ENCODE results near the gene FKBP4. TPM values are rescaled to one million over a fixed set of nuclear protein-coding genes. Genes with fewer than 3 reads are reported as not detected.

FKBP4 gene
- total and polyA plus RNA-seq, 2 of the 13 experiments (the other 11 are each of a cell fraction or from before 2014, with no cell fraction given) = 25.7 to 66.1 TPM

DNA sequence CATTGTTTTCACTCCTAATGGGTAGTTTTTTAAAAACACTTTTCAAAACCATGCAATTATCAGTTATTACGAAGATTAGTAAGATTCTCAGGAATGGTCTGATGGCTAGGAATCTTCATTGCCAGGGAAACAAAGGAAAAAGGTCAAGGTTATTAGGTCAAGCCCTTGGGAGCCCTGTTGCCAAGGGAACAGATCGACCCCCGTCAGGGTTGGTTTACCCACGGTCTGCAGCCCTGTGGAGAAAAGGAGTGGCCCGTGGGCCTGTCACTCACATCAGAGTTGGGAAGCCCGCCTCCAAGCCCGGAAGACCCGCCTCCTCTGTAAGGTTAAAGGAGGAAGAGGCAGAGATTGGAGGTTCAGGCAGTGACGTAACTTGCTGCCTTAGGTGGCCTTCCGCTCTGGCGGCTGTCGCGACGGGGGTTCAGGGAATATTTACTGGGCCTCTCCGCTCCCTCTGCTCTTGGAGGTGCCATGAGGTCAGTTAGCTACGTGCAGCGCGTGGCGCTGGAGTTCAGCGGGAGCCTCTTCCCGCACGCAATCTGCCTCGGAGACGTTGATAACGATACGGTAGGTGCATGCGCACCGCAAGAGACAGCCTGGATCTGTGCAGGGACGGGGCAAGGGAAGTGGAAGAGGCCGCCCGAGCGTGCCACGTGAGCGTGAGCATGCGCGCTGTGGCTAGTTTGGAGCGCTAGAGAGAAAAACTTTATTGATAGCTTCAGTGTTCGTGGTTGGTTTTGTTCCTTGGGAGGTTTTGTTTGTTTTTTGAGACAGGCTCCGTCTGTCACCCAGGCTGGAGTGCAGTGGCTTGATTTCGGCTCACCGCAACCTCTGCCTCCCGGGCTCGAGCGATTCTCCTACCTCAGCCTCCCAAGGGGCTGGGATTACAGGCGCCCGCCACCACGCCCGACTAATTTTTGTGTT lies 17.8 kb downstream of the FKBP4 start, which contains the start of gene ITFG2 (continued):
- peak; percentile 100 for TF ChIP-seq DMAP1 (CRISPR knock-in tag; IDR thresholded peaks at IDR 0.05)
- TF ChIP-seq ZNF878 (CRISPR knock-in tag; IDR thresholded peaks at IDR 0.05) = peak; percentile 70; the same call in 1 of the 2 replicates
- TF ChIP-seq ZNF777 (CRISPR knock-in tag; IDR thresholded peaks at IDR 0.05) = peak; percentile 63; the same call in 1 of the 2 replicates
- 0 out of 2 replicates have a peak, but pooled peaks have one; percentile 68 for TF ChIP-seq ZIK1 (CRISPR knock-in tag; IDR thresholded peaks at IDR 0.05; ENCODE audit: borderline replicate concordance, low read depth)
- TF ChIP-seq SP140L (CRISPR knock-in tag; IDR thresholded peaks at IDR 0.05; ENCODE audit: borderline replicate concordance) = no peak
- peak; percentile 76; the same call in 1 of the 2 replicates for TF ChIP-seq ERF (CRISPR knock-in tag; IDR thresholded peaks at IDR 0.05)
- peak; percentile 99 for TF ChIP-seq ZFY (CRISPR knock-in tag; IDR thresholded peaks at IDR 0.05)
- TF ChIP-seq, protein P1, sequence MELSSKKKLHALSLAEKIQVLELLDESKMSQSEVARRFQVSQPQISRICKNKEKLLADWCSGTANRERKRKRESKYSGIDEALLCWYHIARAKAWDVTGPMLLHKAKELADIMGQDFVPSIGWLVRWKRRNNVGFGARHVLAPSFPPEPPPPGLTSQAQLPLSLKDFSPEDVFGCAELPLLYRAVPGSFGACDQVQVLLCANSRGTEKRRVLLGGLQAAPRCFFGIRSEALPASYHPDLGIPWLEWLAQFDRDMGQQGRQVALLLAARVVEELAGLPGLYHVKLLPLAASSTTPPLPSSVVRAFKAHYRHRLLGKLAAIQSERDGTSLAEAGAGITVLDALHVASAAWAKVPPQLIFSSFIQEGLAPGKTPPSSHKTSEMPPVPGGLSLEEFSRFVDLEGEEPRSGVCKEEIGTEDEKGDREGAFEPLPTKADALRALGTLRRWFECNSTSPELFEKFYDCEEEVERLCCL (CRISPR knock-in tag; IDR thresholded peaks at IDR 0.05; ENCODE audit: borderline replicate concordance) = peak; percentile 95
- peak; percentile 93 for TF ChIP-seq ATF1 (CRISPR knock-in tag; IDR thresholded peaks at IDR 0.05)
- TF ChIP-seq PCBP2 (optimal IDR thresholded peaks at IDR 0.05; ENCODE audit: low read depth, low read length, poor library complexity, severe bottlenecking) = no peak
- no peak for TF ChIP-seq ZNF547 (CRISPR knock-in tag; IDR thresholded peaks at IDR 0.05)
- TF ChIP-seq, protein P2, sequence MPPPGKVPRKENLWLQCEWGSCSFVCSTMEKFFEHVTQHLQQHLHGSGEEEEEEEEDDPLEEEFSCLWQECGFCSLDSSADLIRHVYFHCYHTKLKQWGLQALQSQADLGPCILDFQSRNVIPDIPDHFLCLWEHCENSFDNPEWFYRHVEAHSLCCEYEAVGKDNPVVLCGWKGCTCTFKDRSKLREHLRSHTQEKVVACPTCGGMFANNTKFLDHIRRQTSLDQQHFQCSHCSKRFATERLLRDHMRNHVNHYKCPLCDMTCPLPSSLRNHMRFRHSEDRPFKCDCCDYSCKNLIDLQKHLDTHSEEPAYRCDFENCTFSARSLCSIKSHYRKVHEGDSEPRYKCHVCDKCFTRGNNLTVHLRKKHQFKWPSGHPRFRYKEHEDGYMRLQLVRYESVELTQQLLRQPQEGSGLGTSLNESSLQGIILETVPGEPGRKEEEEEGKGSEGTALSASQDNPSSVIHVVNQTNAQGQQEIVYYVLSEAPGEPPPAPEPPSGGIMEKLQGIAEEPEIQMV (CRISPR knock-in tag; IDR thresholded peaks at IDR 0.05; ENCODE audit: low read depth) = peak; percentile 93; the same call in 1 of the 2 replicates
- TF ChIP-seq, protein P3, sequence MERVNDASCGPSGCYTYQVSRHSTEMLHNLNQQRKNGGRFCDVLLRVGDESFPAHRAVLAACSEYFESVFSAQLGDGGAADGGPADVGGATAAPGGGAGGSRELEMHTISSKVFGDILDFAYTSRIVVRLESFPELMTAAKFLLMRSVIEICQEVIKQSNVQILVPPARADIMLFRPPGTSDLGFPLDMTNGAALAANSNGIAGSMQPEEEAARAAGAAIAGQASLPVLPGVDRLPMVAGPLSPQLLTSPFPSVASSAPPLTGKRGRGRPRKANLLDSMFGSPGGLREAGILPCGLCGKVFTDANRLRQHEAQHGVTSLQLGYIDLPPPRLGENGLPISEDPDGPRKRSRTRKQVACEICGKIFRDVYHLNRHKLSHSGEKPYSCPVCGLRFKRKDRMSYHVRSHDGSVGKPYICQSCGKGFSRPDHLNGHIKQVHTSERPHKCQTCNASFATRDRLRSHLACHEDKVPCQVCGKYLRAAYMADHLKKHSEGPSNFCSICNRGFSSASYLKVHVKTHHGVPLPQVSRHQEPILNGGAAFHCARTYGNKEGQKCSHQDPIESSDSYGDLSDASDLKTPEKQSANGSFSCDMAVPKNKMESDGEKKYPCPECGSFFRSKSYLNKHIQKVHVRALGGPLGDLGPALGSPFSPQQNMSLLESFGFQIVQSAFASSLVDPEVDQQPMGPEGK (CRISPR knock-in tag; IDR thresholded peaks at IDR 0.05) = peak; percentile 51; the same call in 1 of the 2 replicates
- TF ChIP-seq, protein P4, sequence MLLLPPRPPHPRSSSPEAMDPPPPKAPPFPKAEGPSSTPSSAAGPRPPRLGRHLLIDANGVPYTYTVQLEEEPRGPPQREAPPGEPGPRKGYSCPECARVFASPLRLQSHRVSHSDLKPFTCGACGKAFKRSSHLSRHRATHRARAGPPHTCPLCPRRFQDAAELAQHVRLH (CRISPR knock-in tag; IDR thresholded peaks at IDR 0.05; ENCODE audit: borderline replicate concordance, low read depth) = peak; percentile 81; the same call in 1 of the 2 replicates
- TF ChIP-seq SRF (IDR thresholded peaks at IDR 0.05; ENCODE audit: low read depth, low read length) = peak; percentile 74; the same call in 1 of the 2 replicates
- no peak for TF ChIP-seq MBNL3 (CRISPR knock-in tag; conservative IDR thresholded peaks at IDR 0.05)
- no peak for TF ChIP-seq ZNF652 (CRISPR knock-in tag; IDR thresholded peaks at IDR 0.05; ENCODE audit: borderline replicate concordance, low read depth)
- TF ChIP-seq, protein P5, sequence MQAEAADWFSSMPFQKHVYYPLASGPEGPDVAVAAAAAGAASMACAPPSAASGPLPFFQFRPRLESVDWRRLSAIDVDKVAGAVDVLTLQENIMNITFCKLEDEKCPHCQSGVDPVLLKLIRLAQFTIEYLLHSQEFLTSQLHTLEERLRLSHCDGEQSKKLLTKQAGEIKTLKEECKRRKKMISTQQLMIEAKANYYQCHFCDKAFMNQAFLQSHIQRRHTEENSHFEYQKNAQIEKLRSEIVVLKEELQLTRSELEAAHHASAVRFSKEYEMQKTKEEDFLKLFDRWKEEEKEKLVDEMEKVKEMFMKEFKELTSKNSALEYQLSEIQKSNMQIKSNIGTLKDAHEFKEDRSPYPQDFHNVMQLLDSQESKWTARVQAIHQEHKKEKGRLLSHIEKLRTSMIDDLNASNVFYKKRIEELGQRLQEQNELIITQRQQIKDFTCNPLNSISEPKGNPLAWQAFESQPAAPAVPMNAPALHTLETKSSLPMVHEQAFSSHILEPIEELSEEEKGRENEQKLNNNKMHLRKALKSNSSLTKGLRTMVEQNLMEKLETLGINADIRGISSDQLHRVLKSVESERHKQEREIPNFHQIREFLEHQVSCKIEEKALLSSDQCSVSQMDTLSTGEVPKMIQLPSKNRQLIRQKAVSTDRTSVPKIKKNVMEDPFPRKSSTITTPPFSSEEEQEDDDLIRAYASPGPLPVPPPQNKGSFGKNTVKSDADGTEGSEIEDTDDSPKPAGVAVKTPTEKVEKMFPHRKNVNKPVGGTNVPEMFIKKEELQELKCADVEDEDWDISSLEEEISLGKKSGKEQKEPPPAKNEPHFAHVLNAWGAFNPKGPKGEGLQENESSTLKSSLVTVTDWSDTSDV (CRISPR knock-in tag; IDR thresholded peaks at IDR 0.05) = 0 out of 2 replicates have a peak, but pooled peaks have one; percentile 43
- peak; percentile 77 for TF ChIP-seq TGIF2 (CRISPR knock-in tag; IDR thresholded peaks at IDR 0.05)
- TF ChIP-seq XBP1 (CRISPR knock-in tag; IDR thresholded peaks at IDR 0.05) = peak; percentile 85; the same call in 1 of the 2 replicates
- TF ChIP-seq KDM5A (IDR thresholded peaks at IDR 0.05; ENCODE audit: borderline replicate concordance, low read length) = peak; percentile 93; the same call in 1 of the 2 replicates

Data from HepG2 (cell line).